AG04449 (cell line): ENCODE data around the gene CNN2.
"Not testable (repeated sequence)": the region's sequence is repeated elsewhere in the genome, so short reads cannot be mapped to it uniquely, and the experiment has no call there.

ENCODE experiments used
- CTCF ChIA-PET: fragments of 350-600 bp; formaldehyde crosslinking; extraction: SDS; loops from one replicate; lab custom pipeline; 2021; ENCODE audit warnings: antibody characterized with exemption; lab: Yijun Ruan, JAX
- POLR2A ChIA-PET: fragments of 400-600, 350-600 bp; formaldehyde crosslinking; extraction: SDS; loops from one replicate; lab custom pipeline; 2020; ENCODE audit warnings: antibody characterized with exemption, inconsistent platforms; lab: Yijun Ruan, JAX
- DNase-seq: peaks from one replicate; pipeline ENCODE4 v3.0.0-alpha.2; 2010; ENCODE audit warnings: low read depth, low spot score
- H3K4me3 ChIP-seq: 2 replicates; pipeline ENCODE4 v1.5.1; 2011; ENCODE audit warnings: low read depth, mild to moderate bottlenecking, control low read depth, low read length
- TF ChIP-seq, protein P1 (sequence below): IDR thresholded peaks from one replicate; pipeline ENCODE4 v1.5.1; 2011; ENCODE audit warnings: mild to moderate bottlenecking, moderate library complexity, low read length, control low read depth, inconsistent platforms; ENCODE audit not compliant: insufficient read depth; ENCODE audit errors: missing control alignments

Gene CNN2

DNA sequence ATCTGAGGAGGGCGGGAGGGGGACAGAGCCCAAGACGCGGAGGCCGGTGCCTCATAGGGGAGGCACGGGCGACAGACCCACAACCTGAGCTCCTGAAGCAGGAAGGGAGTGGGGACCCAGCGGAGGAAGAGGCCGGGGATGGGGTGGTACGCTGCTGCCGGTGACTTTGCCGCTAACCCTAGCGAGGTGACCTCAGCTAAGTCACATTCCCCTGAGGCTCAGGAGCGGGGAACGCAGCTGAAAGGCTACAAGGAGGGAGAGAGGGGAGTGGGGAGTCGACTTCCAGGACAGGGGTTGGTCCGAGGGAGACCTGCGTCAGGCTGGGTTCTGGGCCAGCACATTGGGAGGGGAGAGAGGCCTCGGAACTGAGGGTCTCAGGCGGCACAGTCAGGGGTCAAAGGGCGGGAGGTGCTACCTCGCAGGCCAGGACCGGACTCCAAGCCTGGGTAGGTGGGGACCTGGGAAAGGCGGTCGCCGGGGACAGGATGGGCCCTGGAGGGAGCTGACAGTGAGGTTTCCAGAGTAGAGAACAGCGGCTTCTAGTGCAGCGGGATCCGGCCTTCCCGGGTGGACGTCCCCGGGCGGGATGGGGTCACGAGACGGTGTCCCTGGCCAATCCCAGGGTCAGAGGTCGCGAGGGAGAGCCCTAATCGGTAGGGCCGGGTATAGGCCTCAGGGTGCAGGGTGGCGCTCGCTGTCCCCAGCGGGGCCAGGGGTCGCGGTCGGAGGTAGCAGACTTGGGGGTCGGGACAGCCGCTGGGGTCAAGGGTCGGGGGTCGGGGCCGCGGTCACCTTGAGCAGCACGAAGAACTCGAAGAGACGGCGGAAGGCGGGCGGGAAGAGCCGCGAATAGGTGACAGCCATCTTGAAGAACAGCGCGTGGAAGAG is 6.2 kb upstream of the CNN2 start:
- ChIA-PET POLR2A (interaction anchor here (1.2 kb wide), 1 partner anchor 10 kb away, joined by 4 read pairs; no protein-coding TSS in a partner anchor), CTCF (interaction anchor here (0.9 to 1.8 kb wide), 7 partner anchors 10 to 248 kb away, joined by 3 to 8 read pairs (median 4); no protein-coding TSS in a partner anchor)
- TF ChIP-seq, protein P1, sequence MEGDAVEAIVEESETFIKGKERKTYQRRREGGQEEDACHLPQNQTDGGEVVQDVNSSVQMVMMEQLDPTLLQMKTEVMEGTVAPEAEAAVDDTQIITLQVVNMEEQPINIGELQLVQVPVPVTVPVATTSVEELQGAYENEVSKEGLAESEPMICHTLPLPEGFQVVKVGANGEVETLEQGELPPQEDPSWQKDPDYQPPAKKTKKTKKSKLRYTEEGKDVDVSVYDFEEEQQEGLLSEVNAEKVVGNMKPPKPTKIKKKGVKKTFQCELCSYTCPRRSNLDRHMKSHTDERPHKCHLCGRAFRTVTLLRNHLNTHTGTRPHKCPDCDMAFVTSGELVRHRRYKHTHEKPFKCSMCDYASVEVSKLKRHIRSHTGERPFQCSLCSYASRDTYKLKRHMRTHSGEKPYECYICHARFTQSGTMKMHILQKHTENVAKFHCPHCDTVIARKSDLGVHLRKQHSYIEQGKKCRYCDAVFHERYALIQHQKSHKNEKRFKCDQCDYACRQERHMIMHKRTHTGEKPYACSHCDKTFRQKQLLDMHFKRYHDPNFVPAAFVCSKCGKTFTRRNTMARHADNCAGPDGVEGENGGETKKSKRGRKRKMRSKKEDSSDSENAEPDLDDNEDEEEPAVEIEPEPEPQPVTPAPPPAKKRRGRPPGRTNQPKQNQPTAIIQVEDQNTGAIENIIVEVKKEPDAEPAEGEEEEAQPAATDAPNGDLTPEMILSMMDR: no peak
- peak overlapping the region; percentile 98 for H3K4me3 ChIP-seq
- no peak for DNase-seq

DNA sequence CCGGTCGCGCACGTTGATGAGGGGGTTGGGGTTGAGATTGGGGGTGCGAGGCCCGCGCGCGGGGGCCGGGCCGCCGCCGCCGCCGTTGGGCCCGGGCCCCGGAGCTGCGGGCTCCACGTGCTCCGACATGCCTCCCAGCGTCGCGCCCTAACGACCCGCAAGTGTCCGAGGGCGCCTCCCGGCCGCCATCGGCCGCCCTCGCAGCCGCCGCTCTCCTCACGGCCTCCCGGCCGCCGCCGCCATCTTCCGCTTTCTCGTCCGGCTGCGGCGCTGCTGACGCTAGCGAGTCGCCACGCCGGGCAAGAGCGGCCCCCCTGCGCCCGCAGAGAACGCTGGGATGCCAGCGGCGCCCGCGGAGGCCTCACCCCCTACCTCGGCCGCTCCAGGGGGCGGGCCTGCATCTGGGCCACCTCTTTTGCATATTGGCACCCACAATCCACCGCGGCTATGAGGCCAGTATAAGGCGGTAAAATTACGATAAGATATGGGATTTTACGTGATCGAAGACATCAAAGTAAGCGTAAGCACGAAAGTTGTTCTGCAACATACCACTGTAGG is 5.5 kb upstream of the CNN2 start, which contains the start of gene TMEM259:
TSS of gene TMEM259 (minus strand) at position 256 of the 558 bp plus-strand sequence. CDS start at position 129, 127 bp downstream.
- TF ChIP-seq, protein P1: no peak
- CTCF ChIA-PET: interaction anchor here (1.0 to 1.8 kb wide), 3 partner anchors 22 to 99 kb away, joined by 3 to 4 read pairs (median 4); no protein-coding TSS in a partner anchor
- DNase-seq: peak; percentile 71
- POLR2A ChIA-PET: interaction anchor here (0.6 to 1.2 kb wide), 6 partner anchors 11 to 248 kb away, joined by 3 to 5 read pairs (median 4); partner anchors contain the start of genes CIRBP and WDR18
- H3K4me3 ChIP-seq: peak within 1 kb of the TSS; percentile 98

DNA sequence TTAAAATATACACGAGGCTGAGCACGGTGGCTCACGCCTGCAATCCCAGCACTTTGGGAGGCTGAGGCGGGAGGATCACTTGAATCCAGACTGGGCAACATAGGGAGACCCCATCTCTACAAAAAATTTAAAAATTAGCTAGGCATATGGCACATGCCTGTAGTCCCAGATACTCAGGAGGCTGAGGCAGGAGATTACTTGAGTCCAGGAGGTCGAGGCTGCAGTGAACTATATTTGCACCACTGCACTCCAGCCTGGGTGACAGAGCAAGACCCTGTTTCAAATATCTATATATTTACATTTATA is 2.6 kb upstream of the CNN2 start:
- CTCF ChIA-PET: interaction anchor here (1.3 to 1.7 kb wide), 2 partner anchors 171 to 221 kb away, joined by 4 to 6 read pairs; no protein-coding TSS in a partner anchor
- DNase-seq, POLR2A ChIA-PET, H3K4me3 ChIP-seq: not testable (repeated sequence)

DNA sequence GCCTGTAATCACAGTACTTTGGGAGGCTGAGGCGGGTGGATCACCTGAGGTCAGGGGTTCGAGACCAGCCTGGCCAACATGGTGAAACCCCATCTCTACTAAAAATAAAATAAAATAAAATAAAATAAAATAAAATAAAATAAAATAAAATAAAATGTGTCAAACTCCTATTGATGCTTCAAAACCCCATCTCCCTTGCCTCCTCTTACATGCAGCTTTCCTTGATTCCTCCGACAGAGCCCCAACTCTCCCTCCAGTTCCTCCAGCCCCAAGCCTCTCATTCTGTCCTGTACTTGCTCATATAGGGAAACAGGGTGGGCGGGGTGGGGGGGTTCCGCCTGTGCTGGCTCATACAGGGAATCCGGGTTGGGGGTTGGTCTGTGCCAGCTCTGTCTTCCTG is 1.3 kb upstream of the CNN2 start:
- ChIA-PET POLR2A (interaction anchor here (1.9 kb wide), 1 partner anchor 244 kb away, joined by 4 read pairs; the partner anchor contains the start of gene CIRBP), CTCF (interaction anchor here (1.1 to 4.2 kb wide), 4 partner anchors 15 to 219 kb away, joined by 3 to 19 read pairs (median 7); partner anchors contain the start of gene ABCA7)
- not testable (repeated sequence) for H3K4me3 ChIP-seq, DNase-seq

DNA sequence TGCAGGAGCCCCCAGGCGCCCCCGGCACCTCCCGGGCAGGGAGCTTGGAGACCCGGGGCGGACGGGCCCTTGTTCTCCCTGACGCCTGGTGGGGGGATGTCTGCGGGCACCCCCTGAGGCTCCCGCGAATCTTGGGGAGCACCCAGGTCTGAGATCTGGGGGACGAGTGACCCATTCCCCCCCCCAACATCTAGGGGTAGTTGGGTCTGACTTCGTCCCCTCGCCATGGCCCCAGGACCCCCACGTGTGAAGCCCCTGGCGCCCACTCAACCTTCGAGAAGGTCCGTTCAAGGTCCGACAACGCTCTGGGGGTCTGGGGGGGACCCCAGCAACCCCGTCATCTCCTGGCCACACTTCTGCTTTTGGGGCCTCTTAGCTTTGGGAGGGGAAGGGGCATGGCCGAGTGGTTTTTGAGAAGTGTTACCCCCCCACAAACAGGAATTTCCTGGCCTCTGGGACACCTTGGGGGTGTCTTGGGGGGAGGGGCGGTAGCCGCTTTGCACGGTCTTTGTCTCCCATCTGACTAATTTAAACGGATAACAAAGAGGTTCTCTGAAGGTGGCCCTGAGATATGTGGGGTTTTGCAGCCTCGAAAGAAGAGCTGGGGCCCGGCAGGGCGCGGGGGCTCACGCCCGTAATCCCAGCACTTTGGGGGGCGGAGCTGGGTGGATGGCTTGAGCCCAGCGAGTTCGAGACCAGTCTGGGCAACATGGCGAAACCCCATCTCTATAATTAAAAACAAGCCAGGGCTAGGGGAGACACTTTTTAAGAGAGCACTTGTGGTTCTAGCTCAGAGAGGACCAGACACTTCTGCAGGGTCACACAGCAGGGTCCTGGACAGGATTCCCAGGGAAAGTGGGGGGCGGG is 608 bp downstream of the CNN2 start:
- H3K4me3 ChIP-seq: peak overlapping the region; percentile 96
- ChIA-PET POLR2A (interaction anchor here (0.6 to 8.0 kb wide), 10 partner anchors 12 to 242 kb away, joined by 3 to 104 read pairs (median 4); partner anchors contain the start of genes ABCA7, CIRBP, GPX4 and SBNO2), CTCF (interaction anchor here (1.2 to 4.2 kb wide), 5 partner anchors 13 to 217 kb away, joined by 4 to 19 read pairs (median 5); partner anchors contain the start of gene ABCA7)
- no peak for DNase-seq
- TF ChIP-seq, protein P1: no peak

DNA sequence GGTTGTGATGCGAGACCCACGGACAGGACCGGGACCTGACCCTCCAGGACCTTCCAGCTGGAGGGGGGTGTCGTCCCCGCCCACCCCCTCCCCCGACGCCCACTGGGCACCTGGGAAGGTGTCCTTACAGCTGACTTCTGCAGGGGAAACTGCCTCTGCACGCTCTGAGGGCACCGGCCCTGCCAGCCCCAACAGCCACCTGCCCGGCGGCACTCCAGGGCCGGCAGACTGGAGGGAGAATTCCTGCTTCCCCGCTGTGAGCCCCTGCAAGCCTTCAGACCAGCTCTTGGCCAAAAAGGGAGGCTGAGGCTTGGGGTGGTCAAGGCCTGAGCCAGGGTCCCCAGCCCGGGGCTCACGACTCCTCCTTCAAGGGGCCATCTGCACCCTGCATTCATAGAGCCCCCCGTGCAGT is 1.2 kb downstream of the CNN2 start:
- peak overlapping the region; percentile 96 for H3K4me3 ChIP-seq
- TF ChIP-seq, protein P1: no peak
- CTCF ChIA-PET: interaction anchor here (0.6 to 4.2 kb wide), 4 partner anchors 85 to 213 kb away, joined by 3 to 19 read pairs (median 4); no protein-coding TSS in a partner anchor
- no peak for DNase-seq
- POLR2A ChIA-PET: interaction anchor here (0.6 to 8.0 kb wide), 5 partner anchors 11 to 214 kb away, joined by 3 to 104 read pairs (median 3); partner anchors contain the start of genes ABCA7, ATP5F1D and GPX4
